ENCODE measurements around the gene TRAPPC3. TPM values are rescaled to one million over a fixed set of nuclear protein-coding genes. Genes with fewer than 3 reads are reported as not detected.

Gene TRAPPC3
- total and polyA plus RNA-seq, 9 of the 15 experiments (the other 6 are each of a cell fraction or from before 2014, with no cell fraction given) = 20.6 to 141 (median 112) TPM

DNA sequence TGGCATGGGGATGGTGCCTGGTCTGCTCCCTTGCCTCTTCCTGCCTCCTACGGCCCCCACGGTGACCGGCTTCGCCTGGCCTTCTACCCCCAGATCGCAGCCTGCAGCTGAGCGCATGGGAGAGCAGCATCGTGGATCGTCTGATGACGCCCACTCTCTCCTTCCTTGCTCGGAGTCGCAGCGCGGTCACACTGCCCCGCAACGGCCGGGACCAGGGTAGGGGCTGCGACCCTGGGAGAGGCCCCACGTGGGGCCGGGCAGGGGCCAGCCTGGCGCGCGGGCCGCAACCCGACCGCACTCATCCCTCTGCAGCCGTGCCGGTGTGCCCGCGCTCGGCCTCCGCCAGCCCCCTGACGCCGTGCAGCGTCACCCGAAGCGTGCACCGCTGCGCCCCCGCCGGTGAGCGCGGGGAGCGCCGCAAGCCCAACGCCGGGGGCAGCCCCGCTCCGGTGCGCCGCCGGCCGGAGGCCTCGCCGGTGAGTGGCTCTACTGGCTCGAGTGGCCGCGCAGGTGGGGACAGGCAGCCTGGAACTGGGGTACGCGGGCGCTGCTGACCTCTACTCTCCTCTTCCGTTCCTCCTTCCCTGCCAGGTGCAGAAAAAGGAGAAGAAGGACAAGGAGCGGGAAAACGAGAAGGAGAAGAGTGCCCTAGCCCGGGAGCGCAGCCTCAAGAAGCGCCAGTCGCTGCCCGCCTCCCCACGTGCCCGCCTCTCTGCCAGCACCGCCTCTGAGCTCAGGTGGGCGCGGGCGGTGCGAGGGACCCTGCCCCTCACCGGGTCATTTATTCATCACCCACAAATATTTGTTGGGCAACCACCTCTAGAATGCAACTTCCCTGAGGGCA, 27.0 kb upstream of the TRAPPC3 start:
- FAIRE-seq (no peak), DNase-seq (ENCODE audit: extremely low read depth in 1 of 4, low spot score in 3 of 4) (no peak), ATAC-seq (no peak)
- no peak overlapping the region for H3K4me2 ChIP-seq (ENCODE audit: insufficient read depth, low read length)
- H3K9me3 ChIP-seq (replicated peaks; ENCODE audit: control insufficient read depth, insufficient read depth, low read depth, low read length) = no peaks in the 10 kb centered on the region
- peaks cover 0 to 23% of the 10 kb centered on the region in 2 experiments; a peak in 1 of 5 replicates for H3K4me1 ChIP-seq (replicated peaks in 1 of 2; ENCODE audit: control insufficient read depth in 2 of 2, insufficient read depth in 2 of 2, low read length in 2 of 2)
- H2AFZ ChIP-seq (ENCODE audit: low read depth, low read length) = no peak overlapping the region
- in situ Hi-C loops (cut with MboI) = no loop called here
- intact Hi-C loops (cut with micrococcal nuclease) = no loop called here
- no peaks in the 10 kb centered on the region for H3K9me1 ChIP-seq (ENCODE audit: control insufficient read depth, insufficient read depth, low read length)
- H4K20me1 ChIP-seq (replicated peaks; ENCODE audit: control insufficient read depth, insufficient read depth, low read length) = 0 out of 2 replicates have a peak, but pooled peaks cover 4% of the 10 kb centered on the region
- no TSS peak for BruUV-seq (replicated peaks)
- peaks cover 92% of the 10 kb centered on the region for H3K36me3 ChIP-seq (ENCODE audit: control insufficient read depth, insufficient read depth, low read length)
- POLR2A ChIA-PET = interaction anchor here (0.6 to 0.7 kb wide), 2 partner anchors 14 to 15 kb away, joined by 3 to 4 read pairs; no protein-coding TSS in a partner anchor
- CTCF ChIA-PET (ENCODE audit: low intra/inter-chr PET ratio) = no interaction called here
- H3K27ac ChIP-seq (ENCODE audit: extremely low read depth, low read depth, low read length) = no peak overlapping the region
- TF ChIP-seq ZNF347 (CRISPR knock-in tag; IDR thresholded peaks at IDR 0.05; ENCODE audit: low read depth) (no peak), MEF2A (IDR thresholded peaks at IDR 0.05; ENCODE audit: control insufficient read depth, low read depth, low read length) (no peak), RBFOX2 (IDR thresholded peaks at IDR 0.05; ENCODE audit: low read depth, low read length) (0 out of 2 replicates have a peak, but pooled peaks have one; percentile 4), POLR2G (IDR thresholded peaks at IDR 0.05; ENCODE audit: low read depth, low read length) (peak; percentile 31; the same call in 1 of the 2 replicates)
- H3K9ac ChIP-seq (ENCODE audit: insufficient read depth in 1 of 2, low read depth in 2 of 2, low read length in 2 of 2) = peak overlapping the region in 1 of 2 experiments; percentile 36; a peak in 1 of 4 replicates
- H3K4me3 ChIP-seq = no peak overlapping the region
- H3K79me2 ChIP-seq (ENCODE audit: control insufficient read depth, insufficient read depth, low read length) = no peaks in the 10 kb centered on the region
- no peaks in the 10 kb centered on the region for H3K27me3 ChIP-seq (ENCODE audit: control insufficient read depth in 2 of 2, insufficient read depth in 2 of 2, low read length in 2 of 2)
- 97% methylated on average over 37 of the region's 76 CpGs for WGBS (ENCODE audit: insufficient coverage, low coverage, missing lambda C conversion rate)

All from K562 (cell line).